ENCODE data around the gene CCPG1. TPM values are rescaled to one million over a fixed set of nuclear protein-coding genes. Genes with fewer than 3 reads are reported as not detected.

CCPG1 gene
- total RNA-seq, 4 donors from 2014 or later: 38.9 to 49.4 (median 43.5) TPM

DNA sequence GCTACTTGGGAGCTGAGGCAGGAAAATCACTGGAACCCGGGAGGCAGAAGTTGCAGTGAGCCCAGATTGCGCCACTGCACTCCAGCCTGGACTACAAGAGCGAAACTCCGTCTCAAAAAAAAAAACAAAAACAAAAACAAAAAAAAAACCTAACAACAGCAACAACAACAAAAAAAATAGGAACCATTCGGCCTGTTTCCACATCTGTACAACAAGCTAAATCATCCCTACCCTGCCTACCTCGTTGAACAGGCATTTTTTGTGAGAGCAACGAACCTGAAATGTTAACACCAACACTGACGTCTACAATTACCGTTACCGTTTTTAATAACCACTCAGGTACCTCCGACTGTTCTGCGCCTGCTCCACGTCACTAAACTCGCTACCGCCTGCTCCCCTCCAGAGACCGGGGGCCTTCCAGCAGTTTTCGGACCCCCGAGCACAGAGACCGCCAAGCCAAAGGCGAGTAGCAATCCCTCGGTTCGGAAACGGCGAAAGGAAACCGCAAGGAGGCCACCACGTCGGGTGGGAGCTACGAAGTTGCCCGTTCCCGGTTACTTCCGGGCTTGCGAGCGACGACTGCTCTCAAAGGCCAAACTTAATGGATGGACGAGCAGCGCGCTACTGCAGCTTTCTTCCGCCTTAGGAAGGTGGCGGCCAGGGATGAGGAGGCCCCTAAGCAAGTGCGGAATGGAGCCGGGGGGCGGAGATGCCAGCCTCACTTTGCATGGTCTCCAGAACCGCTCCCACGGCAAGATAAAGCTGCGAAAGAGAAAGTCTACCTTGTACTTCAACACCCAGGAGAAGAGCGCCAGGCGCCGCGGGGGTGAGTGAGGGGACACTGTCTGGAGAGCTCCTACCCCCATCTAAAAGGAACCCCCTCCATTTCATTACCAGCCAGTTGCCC lies 89.3 kb downstream of the CCPG1 start, which contains the start of the genes PIGB and PIGBOS1:
Gene PIGB (plus strand): TSS at position 635 of the 907 bp plus-strand sequence. CDS start 29 bp downstream, at position 664.
Gene PIGBOS1 (minus strand): TSS at position 536 of the 907 bp plus-strand sequence. CDS start 1,331 bp downstream, outside the sequence.
- WGBS: 3% methylated on average over 22 of the region's 49 CpGs
- Histone ChIP-seq H3K27me3 (no peaks in the 10 kb centered on the region), H3K4me3 (peak within 1 kb of the TSS; percentile 61 to 87 (median 72)), H3K36me3 (peaks cover 0 to 15% (median 2%) of the 10 kb centered on the region in 4 donors), H3K9me3 (no peaks in the 10 kb centered on the region), H3K4me1 (peaks cover 26 to 37% (median 35%) of the 10 kb centered on the region in 4 donors), H3K27ac (replicated peaks in 1 of 4) (peak within 1 kb of the TSS; percentile 81 to 91 (median 87))
- DNase-seq (ENCODE audit: extremely low spot score): peak; percentile 96
- TF ChIP-seq CTCF (IDR thresholded peaks at IDR 0.05) (peak in 2 of 3 experiments; percentile 15 to 24), POLR2A (IDR thresholded peaks at IDR 0.05; ENCODE audit: low read depth) (peak; percentile 7), EP300 (IDR thresholded peaks at IDR 0.05) (no peak), POLR2AphosphoS5 (IDR thresholded peaks at IDR 0.05) (peak; percentile 88 to 93)
- intact Hi-C loops (cut with DNase I): loop anchor here (5.0 kb wide), 1 partner anchor 88 kb away; the partner anchor contains the start of genes CCPG1 and PIERCE2

Other genes starting within 250 kb of the CCPG1 start
- 10 to 100 TPM; 49.8 to 92.4 (median 75.5) TPM for gene RSL24D1, start 211.4 kb downstream of the CCPG1 start, total RNA-seq
- 10 to 100 TPM; 15.8 to 22.0 (median 19.8) TPM for gene RAB27A, start 118.5 kb downstream of the CCPG1 start, total RNA-seq
- gene PIGBOS1, start 89.2 kb downstream of the CCPG1 start, total RNA-seq: 10 to 100 TPM; 10.6 to 21.6 (median 14.4) TPM
- gene PIGB, start 89.1 kb downstream of the CCPG1 start, total RNA-seq: 1 to 10 TPM; 4.5 to 9.6 (median 6.5) TPM
- gene PIERCE2, start 136 bp upstream of the CCPG1 start, total RNA-seq: 1 to 10 TPM; 3.3 to 4.2 (median 3.6) TPM
- gene DNAAF4, start 99.9 kb upstream of the CCPG1 start, total RNA-seq: 1 to 10 TPM in 3 of 4 donors, under 1 TPM in 1; 0.50 to 2.1 (median 1.4) TPM
- 10 to 100 TPM; 13.6 to 20.7 (median 16.7) TPM for gene PYGO1, start 180.0 kb upstream of the CCPG1 start, total RNA-seq

Data from esophagus muscularis mucosa (tissue), 4 donors.